ENCODE measurements around the gene NCS1.

NCS1 gene

DNA sequence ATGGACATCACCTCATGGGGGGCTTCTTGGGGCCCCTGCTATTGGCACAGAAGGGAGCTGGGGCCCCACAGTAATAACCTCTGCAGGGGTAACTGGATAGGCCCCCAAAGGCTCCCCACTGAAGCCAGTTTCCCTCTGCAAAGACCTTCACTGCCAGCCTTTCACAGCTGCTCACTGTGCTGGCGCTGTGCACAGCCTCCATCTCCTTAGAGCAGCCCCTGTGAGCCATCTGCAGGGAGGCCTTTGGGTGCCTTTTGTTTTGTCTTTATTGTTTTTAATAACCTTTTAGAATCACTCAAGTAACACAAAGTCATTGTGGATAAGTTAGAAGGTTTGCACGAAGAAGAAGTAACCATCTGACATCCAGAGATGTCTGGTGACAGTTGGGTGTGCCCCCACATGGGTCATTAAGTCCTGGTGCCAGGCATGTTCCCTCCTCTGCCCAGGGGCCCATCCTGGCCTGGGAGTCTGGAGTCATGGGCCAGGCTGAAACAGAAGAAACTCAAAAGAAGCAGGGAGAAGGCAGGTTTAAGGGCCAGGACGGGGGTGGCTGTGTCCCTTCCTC is 42.7 kb downstream of the NCS1 start:
- no peak for DNase-seq (ENCODE audit: low spot score)

DNA sequence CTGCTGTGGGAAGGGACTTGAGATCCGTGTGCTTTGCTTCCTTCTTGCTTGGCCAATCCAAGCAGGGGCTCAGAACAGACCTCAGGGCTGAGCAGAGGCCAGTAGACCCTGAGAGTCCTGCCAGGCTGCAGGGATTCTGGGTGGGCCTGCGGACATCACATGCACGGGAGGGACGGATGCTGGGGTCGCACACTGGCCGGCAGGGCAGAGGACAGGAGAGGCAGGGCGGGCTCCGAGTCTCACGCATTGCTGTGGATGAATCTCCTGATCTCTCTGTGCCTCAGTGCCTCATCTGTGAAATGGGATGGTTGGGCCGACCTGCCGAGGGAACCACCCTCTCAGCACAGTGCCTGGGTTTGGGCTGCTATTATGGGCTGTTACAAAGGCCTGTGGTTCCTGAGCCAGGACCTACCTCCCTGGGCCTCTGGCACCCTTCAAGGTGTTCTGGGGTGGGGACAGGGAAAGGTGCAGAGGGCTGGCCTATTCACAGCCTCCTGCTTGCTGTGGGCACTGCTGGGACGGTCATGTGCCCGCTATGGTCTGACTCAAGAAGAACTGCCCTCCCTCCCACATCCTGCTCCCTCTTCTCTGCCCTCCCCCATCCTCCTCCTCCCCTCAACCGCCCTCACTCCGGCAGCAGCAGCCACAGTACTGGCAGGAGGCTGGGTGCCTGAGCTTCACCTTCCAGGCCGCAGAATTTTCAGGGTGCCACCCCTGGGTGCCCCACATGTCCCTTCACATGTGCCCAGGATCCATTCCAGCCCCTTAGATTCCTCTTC is 43.3 kb downstream of the NCS1 start:
- DNase-seq (ENCODE audit: low spot score): no peak

DNA sequence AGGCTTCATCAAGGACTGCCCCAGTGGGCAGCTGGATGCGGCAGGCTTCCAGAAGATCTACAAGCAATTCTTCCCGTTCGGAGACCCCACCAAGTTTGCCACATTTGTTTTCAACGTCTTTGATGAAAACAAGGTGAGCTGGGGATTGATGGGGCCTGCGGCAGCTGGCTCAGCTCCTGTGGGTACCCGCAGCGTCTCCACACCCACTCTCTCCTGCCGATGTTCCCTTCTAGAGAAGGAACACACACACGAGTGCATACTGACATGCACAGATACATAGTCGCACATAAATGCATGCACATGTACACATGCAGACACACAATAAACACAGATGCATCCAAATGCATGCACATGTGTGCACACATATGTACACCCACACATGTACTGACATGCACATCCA is 45.6 kb downstream of the NCS1 start:
- no peak for DNase-seq (ENCODE audit: low spot score)

DNA sequence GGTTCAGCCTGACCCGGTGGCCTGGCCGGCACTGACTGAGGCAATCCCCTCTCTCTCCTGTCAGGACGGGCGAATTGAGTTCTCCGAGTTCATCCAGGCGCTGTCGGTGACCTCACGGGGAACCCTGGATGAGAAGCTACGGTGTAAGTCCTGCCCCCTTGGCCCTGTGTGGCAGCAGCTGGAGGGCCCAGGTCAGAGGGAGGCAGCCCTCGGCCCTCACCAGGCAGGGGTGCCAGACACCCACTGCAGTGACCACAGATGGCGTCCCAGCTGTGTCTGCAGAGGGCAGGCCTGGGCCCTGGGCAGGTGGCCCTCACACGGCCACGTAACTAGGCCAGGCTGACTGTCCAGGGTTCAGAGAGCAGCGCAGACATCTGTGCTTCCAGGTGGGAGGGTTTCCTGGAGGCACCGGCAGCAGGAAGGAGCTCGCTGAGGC is 47.5 kb downstream of the NCS1 start:
- DNase-seq (ENCODE audit: low spot score): no peak

DNA sequence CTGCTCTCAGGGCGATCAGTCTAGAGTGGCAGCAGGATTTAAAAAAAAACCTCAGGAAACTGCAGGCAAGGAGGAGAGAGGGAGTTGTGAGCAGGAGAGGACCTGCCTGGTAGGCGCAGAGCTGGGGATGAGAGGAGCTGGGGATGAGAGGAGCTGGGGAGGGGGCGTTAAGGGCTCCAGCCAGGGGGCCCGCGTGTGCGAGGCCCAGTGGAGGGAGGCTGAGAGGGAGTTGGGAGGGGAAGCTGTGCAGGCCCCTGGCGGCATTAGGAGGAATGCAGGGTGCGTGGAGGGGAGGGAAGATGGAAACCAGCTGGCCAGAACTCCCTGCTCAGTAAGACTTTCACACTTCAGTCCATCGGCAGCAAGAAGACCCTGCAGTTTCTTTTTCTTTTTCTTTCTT is 48.1 kb downstream of the NCS1 start:
- DNase-seq (ENCODE audit: low spot score): no peak

DNA sequence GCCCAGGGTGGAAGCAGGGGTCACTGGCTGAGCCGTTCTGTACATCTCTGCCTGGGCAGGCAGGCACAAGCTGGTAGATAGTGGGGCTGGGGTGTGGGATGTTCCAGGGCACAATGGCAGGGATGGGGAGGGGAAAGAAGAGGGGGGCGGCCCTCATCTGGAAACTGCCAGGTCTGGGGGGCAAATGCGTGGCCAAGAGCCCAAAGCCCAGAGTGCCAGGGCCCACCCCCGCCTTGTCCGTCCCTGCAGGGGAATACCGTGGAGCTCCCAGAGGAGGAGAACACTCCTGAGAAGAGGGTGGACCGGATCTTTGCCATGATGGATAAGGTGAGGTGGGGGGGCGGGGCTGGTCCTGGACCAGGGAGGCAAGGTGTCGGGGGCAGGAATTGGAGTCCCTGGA is 50.6 kb downstream of the NCS1 start:
- DNase-seq (ENCODE audit: low spot score): no peak

DNA sequence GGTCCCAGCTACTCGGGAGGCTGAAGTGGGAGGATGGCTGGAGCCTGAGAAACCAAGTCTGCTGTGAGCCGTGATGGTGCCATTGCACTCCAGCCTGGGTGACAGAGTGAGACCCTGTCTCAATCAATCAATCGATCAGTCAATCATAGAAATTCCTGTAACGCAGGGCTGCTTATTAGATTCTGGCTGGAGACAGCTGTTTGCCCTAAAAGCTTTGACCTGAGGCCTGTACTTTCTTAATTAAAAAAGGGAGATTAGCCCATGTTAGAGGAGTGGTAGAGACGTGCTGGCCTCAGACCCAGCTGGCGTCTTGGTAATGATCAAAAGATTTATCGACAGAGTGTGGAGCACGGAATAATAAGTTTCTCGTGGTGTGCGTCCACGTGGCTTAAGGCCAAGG is 52.9 kb downstream of the NCS1 start:
- no peak for DNase-seq (ENCODE audit: low spot score)

DNA sequence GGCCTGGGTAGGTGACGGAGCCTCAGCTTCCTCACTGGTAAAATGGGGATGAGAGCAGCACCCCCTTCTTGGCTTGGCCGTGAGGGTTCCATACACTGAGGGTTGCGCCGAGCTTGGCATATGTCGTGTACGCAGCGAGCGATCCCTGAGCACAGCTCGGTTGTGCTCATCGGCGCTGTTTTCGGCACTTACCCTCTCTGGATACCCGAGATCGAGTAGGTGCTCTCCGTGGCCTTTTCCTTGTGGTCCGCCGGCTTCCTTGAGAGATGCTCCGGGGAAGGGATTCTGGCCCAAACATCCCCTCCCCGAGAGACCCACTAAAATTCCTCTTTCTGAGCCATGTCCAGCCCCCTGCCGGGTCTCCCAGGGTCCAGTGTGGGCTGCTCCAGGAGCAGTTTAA is 53.4 kb downstream of the NCS1 start:
- DNase-seq (ENCODE audit: low spot score): no peak

DNA sequence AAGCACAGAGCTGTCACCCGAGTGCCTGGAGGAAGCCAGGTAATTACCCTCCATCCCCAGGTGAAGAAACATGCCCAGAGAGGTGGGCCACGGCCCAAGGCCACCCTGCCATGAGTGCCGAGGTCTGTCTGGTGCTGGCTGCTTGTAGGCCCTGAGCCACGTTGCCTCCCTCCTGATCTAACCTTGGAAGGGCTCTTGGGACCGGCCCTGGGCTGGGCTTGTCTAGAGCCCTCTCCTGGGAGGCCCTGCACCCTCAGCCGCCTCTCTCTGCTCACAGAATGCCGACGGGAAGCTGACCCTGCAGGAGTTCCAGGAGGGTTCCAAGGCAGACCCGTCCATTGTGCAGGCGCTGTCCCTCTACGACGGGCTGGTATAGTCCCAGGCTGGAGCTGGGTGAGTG is 53.9 kb downstream of the NCS1 start:
- DNase-seq (ENCODE audit: low spot score): no peak

DNA sequence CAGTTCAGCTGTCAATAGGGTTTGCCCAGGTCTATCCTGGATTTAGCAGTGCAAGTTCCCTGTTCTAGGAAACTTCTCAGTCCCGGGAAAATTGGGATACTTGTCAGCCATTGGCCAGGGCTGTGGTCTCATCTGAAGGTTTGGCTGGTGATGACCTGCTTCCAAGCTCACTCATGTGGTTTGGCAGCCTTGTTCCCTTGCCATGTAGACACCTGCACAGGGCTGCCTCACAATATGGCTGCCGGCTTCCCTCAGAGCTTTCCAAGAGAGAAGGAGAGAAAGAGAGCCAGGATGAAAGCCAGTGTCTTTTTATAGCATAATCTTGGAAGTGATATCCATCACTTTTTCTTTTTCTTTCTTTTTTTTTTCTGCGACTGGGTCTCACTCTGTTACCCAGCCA is 55.6 kb downstream of the NCS1 start:
- DNase-seq (ENCODE audit: low spot score): no peak

DNA sequence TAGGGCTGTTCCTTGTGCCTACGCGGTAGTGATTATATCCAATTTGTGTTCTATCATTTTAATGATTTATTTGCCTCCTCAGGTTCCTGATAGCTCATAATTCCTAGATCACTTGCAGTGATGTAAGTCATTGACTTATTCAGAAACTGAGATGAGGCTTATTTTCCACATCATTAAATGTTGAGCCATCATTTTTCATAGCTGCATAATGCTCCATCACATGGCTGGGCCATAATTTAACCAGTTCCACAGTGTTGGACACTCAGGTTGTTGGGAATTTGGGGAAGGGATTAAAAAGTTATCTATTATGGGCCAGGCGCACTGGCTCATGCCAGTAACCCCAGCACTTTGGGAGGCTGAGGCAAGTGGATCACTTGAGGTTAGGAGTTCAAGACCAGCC is 57.6 kb downstream of the NCS1 start:
- no peak for DNase-seq (ENCODE audit: low spot score)

DNA sequence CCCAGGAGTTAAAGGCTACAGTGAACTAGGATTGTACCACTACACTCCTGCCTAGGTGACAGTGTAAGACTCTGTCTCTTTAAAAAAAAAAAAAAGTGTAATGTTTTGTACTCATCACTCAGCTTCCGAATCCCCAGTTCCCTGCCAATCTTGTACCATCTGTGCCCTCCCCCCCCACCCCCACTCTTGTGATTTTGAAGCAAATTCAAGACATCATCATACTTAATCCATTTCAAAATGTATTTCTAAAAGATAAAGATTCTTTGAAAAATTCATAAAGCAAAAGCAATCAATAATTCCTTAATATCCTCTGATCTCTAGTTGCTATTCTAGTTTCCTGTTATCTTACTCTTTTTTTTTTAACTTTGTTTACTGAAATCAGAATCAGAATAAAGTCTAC is 58.4 kb downstream of the NCS1 start:
- DNase-seq (ENCODE audit: low spot score): no peak

DNA sequence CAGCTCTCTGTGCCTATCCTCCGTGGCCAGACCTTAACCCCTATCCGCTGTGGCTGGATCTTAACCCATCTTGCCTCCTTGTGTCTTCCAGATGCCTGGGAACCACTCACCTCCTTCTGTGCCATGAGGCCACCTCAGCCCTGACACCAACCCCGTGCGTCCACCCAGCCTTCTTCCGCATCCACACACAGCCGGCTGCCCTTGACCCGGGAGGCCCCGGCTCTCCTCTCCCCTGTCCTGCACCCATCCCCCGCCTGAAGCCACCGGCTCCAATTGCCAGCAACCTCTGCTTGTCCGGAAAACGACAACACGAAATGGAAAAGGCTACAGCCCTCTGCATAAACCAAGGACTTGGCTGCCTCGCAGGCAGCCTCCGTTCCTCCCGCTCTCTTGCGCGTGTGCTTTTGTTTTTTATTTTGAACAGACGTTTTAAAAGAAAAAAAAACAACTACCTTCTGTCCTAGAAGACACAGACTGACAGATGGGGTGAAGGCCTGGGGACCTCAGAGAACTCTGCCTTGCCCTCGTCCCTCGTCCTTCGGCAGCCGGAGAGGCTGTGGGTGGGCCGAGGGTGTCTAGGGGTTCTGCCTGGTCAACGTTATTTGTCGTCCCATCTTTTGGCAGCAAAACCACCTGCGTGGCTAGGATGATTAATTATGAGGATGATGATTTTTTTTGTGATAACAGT is 60.8 kb downstream of the NCS1 start:
- peak; percentile 18 for DNase-seq (ENCODE audit: low spot score)

DNA sequence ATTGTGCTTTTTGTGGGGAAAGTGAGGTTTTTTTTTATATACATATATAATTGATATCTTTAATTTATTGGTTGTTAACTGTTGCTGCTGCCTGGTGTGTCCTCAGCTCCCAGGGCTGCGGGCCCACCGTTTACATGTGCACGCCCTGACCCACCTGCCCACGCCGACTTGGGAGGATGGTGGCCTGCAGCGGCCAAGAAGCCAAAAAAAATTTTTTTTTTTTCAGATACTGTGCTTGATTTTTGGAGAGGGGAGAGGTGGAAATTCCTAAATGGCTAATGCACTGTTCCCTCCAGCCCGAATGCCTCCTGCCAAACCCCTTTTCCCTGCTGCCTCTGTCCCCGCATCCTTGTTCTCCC is 61.4 kb downstream of the NCS1 start:
- DNase-seq (ENCODE audit: low spot score): no peak

DNA sequence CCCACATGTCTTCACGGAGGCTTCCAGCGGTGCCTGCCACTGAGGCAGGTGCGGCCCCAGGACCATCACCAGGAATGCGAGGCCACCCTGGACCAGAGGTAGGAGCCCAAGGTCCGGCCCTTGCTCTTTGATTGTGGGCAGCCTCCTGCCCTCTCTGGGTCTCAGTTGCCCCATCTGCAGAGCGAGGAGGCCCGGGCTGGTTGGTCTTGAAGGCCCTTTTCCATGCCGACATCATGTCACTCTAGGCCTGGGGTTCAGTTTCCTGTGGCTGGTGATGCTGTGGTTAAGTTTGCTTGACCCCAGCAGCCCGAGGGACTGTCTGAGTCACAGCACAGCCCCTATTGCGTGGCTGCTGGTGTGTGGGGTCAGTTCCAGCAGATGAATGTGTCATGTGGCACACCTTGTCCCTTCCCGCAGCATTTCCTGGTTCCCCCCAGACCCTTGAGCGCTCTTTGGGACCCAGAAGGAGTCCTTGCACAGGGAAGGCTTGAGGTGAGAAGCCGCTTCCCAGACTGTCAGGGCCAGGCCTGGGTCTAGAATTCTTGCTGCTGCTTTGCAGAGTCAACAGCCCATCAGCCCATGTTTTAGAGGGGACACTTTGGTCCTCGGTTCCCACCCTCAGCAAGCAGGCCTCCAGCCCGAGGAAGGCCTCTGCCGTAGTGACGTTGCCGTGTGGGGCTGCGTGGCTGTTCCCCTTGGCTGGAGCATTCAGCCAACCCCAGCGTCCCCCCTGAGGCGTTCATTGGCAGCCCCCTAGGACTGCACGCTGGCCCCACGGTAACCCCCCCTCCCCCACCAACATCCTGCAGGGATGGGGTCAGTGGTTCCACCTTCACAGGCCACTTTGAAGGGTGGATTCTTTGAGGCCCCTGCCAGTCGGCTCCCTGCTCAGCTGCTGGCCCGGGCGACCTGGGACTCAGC is 62.4 kb downstream of the NCS1 start:
- DNase-seq (ENCODE audit: low spot score): peak; percentile 13

DNA sequence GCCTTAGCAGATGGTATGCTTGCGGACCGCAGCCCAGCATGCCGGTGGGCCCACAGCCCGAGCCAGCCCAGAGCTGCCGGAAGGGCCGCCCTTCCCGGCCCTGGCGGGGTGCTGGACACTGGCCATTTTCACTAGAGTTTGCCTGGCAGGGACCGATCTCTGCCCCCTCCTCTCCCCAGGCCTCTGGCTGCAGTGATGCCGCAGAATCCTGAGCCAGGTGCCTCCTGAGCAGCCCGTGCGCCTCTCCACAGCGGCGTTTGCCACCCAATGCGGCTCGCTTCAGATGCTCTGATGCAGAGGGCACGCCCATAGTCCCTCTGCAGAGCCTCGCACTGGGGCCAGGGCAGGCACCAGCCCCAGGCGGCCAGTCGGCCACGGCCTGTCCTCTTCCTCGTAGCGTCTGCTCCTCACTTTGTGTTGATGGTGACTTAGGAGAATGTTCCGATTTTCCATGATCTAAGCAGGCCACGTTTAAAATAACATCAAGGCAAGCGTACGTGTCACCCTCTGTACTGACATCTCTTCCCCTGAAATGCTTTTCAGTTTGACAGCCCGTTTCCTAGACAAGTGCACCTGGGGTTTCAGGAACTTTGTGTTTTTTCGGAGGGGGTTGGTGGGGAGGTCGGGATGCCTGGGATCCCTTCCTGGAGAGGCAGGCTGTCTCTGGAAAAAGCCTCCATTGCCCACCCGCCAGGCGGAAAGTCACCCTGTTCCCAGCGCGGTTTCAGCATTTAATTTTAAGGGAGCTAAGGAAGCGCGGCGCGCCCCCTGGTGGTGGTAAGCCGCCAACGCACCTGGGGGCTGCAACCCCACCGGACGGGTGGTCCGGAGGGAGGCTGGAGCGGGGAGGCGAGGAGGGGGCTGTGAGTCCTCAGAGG is 63.6 kb downstream of the NCS1 start:
- DNase-seq (ENCODE audit: low spot score): peak; percentile 84

DNA sequence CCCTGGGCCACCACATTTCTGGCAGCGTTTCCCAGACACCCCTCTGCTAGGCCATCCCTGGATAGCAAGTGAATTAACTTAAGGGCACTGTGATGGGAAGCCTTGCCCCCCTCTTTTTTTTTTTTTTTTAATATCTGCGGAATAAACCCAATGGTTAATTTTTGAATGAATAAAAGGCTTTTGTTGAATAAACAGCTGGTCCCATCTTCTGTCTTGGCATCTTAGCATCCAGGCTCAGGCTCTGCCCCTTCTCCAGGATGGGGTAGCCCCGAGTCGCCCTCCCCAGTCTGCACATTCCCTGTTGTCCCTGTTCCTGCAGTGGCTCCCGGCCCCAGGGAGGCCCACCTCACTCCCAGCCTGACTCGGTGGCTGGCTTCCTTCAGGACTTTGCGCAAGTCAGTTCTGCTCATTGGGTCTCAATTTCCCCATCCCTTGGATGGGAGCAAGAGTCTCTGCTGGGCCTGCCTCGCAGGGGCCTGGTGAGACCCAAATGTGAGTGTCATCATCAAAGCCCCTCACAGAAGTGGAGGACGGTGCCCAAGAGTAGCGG is 64.3 kb downstream of the NCS1 start:
- DNase-seq (ENCODE audit: low spot score): peak; percentile 12

DNA sequence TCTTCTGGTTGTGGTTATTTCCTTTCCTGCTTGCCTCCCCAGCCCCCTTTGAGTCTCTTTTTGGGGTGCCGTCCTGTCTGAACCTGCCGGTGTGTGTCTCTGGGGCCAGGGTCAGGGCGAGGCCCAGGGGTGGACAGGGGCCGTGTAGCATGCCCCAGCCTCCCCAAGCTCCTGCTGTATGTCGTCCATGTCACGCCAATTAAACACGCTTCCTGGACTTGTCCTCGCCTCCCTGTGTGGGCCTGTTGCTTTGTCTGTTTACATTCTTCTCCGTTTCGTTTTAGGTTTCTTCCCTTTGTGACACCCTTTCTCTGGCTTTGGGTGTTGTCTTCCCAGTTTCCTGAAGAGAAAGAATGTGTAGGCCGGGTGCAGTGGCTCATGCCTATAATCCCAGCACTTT is 64.9 kb downstream of the NCS1 start:
- DNase-seq (ENCODE audit: low spot score): no peak

DNA sequence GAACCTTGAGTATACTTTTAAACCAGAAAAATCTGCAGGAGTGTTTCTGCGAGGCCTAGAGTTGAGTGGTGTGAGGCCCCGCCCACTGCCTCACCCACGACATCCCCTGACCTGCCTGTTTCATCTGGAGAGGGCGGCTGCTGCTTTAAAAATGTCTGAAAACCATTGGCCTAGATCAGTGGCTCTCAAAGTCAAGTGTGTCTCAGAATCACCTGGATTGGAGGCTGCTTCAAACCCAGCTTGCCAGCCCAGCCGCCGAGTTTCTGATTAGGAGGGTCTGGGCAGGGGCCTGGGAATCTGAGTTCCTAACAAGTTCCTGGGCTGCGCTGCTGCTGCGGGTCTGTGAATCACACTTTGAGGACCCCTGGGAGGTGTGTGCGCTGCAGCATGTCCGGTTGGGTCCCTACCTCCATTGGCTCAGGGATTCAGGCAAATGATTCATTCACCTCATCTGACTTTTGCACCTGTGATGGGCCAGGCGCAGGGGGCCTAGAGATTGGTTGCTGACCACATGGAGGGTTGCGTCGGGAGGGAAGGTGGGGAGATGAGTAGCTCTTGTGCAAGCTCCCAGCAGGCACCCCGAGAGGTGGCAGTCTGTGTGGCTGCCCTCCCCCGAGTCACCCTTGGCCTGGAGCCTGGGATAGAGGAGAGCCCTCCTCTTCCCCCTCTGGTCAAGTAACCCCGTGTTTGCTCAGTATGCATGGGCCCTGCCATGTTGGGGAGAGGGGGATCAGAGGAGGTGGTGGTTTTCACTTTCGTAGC is 65.7 kb downstream of the NCS1 start:
- DNase-seq (ENCODE audit: low spot score): peak; percentile 11

DNA sequence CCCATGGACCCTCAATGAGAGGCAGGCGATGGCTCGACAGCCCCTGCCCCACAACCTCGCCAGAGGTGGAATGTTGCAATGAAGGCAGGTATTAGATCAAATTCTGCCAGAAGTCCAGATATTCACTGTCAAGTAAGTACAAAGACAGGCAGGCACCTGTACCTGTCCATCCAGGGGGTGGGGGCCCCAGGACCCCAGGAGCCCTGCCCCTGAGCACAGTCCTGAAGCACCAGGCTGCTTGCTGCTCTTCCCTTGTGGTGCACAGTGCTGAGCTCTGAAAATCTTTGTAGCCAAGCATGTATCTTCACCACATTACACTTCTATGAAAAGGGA is 67.1 kb downstream of the NCS1 start:
- peak; percentile 8 for DNase-seq (ENCODE audit: low spot score)

Data from D341Med (cell line).